H1 (cell line): ENCODE measurements around the gene EIF1B.

Experiments
- CBX8 ChIP-seq: fragments of 300-800, 300-1000 bp; sonication (generic); IDR thresholded peaks from 2 replicates; pipeline ENCODE4 v1.7.1; 2016; ENCODE audit warnings: low read depth, low read length, borderline replicate concordance
- CEBPB ChIP-seq: IDR thresholded peaks from 2 replicates; pipeline ENCODE4 v1.6.1; 2012; ENCODE audit warnings: low read depth, low read length
- EP300 ChIP-seq, 2 experiments: IDR thresholded peaks; 1 replicate in 1 of 2; 2 replicates in 1 of 2; pipeline ENCODE4 v1.6.1; 2011 to 2012; ENCODE audit warnings: low read depth in 2 of 2, low read length in 2 of 2, mild to moderate bottlenecking in 2 of 2, borderline replicate concordance in 1 of 2, inconsistent platforms in 1 of 2, moderate library complexity in 1 of 2
- POLR2AphosphoS5 ChIP-seq: IDR thresholded peaks from 2 replicates; pipeline ENCODE4 v1.6.1; 2011; ENCODE audit warnings: low read depth, low read length
- RAD21 ChIP-seq, 2 experiments: IDR thresholded peaks in 1 of 2; conservative IDR thresholded peaks in 1 of 2; 2 replicates each; pipeline ENCODE4 v1.6.1; 2011; ENCODE audit warnings: low read depth in 2 of 2, low read length in 2 of 2, improper control_type of control experiment in 1 of 2, inconsistent platforms in 1 of 2, mild to moderate bottlenecking in 1 of 2, moderate library complexity in 1 of 2
- RNF2 ChIP-seq: fragments of 200-900, 300-1000 bp; sonication (generic); IDR thresholded peaks from 2 replicates; pipeline ENCODE4 v1.7.1; 2016; ENCODE audit warnings: borderline replicate concordance, low read depth, mild to moderate bottlenecking, antibody characterized with exemption, low read length; ENCODE audit not compliant: poor library complexity, severe bottlenecking; ENCODE audit errors: missing control alignments
- RXRA ChIP-seq: IDR thresholded peaks from 2 replicates; pipeline ENCODE4 v1.6.1; 2011; ENCODE audit warnings: low read depth, mild to moderate bottlenecking, low read length, moderate library complexity; ENCODE audit not compliant: insufficient read depth
- SRF ChIP-seq: IDR thresholded peaks from 2 replicates; pipeline ENCODE4 v1.6.1; 2011; ENCODE audit warnings: mild to moderate bottlenecking, low read depth, low read length, moderate library complexity
- TCF12 ChIP-seq: IDR thresholded peaks from 2 replicates; pipeline ENCODE4 v1.6.1; 2011; ENCODE audit warnings: low read depth, mild to moderate bottlenecking, low read length
- ZNF274 ChIP-seq: IDR thresholded peaks from 2 replicates; pipeline ENCODE4 v1.7.0; 2012; ENCODE audit warnings: low read length, borderline replicate concordance; ENCODE audit errors: extremely low read depth
- TF ChIP-seq, protein P1 (sequence below), 3 experiments: IDR thresholded peaks; 1 replicate in 2 of 3; 2 replicates in 1 of 3; pipeline versions ENCODE4 v1.5.1 to v1.6.1; 2011; ENCODE audit warnings: low read length in 3 of 3, mild to moderate bottlenecking in 3 of 3, inconsistent platforms in 2 of 3, low read depth in 1 of 3, moderate library complexity in 1 of 3; ENCODE audit not compliant: insufficient read depth in 1 of 3; ENCODE audit errors: control extremely low read depth in 1 of 3
- TF ChIP-seq, protein P2 (sequence below): IDR thresholded peaks from 2 replicates; pipeline ENCODE4 v1.6.1; 2011; ENCODE audit warnings: low read length, improper control_type of control experiment

DNA sequence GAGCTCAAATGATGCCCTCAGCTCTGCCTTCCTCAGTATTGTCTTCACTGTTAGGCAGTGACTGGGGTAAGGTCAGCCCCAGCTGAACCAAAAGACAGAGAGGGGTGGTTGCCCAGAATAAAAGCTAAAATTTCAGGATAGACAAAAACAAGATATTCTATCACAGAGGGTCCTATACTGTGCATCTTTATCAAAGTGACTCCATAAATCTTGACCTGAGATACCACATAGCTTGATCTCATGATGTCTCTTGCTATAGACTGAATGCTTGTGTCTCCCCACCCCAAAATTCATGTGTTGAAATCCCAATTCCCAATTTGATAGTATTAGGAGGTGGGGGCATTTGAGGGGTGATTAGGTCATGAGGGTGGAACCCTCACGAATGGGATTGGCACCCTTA, 30.4 kb downstream of the EIF1B start:
- TF ChIP-seq, protein P1, sequence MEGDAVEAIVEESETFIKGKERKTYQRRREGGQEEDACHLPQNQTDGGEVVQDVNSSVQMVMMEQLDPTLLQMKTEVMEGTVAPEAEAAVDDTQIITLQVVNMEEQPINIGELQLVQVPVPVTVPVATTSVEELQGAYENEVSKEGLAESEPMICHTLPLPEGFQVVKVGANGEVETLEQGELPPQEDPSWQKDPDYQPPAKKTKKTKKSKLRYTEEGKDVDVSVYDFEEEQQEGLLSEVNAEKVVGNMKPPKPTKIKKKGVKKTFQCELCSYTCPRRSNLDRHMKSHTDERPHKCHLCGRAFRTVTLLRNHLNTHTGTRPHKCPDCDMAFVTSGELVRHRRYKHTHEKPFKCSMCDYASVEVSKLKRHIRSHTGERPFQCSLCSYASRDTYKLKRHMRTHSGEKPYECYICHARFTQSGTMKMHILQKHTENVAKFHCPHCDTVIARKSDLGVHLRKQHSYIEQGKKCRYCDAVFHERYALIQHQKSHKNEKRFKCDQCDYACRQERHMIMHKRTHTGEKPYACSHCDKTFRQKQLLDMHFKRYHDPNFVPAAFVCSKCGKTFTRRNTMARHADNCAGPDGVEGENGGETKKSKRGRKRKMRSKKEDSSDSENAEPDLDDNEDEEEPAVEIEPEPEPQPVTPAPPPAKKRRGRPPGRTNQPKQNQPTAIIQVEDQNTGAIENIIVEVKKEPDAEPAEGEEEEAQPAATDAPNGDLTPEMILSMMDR (IDR thresholded peaks at IDR 0.05; ENCODE audit: control extremely low read depth in 1 of 3, insufficient read depth in 1 of 3, low read depth in 1 of 3, low read length in 3 of 3) = no peak
- no peak for TF ChIP-seq POLR2AphosphoS5
- no peak for TF ChIP-seq RAD21 (IDR thresholded peaks at IDR 0.05 in 1 of 2, conservative IDR thresholded peaks at IDR 0.05 in 1 of 2; ENCODE audit: low read depth in 2 of 2, low read length in 2 of 2)
- no peak for TF ChIP-seq EP300 (IDR thresholded peaks at IDR 0.05; ENCODE audit: borderline replicate concordance in 1 of 2, low read depth in 2 of 2, low read length in 2 of 2)
- no peak for TF ChIP-seq RNF2
- no peak for TF ChIP-seq CBX8
- TF ChIP-seq RXRA = no peak
- no peak for TF ChIP-seq CEBPB
- TF ChIP-seq, protein P2, sequence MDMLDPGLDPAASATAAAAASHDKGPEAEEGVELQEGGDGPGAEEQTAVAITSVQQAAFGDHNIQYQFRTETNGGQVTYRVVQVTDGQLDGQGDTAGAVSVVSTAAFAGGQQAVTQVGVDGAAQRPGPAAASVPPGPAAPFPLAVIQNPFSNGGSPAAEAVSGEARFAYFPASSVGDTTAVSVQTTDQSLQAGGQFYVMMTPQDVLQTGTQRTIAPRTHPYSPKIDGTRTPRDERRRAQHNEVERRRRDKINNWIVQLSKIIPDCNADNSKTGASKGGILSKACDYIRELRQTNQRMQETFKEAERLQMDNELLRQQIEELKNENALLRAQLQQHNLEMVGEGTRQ = no peak
- no peak for TF ChIP-seq TCF12
- TF ChIP-seq ZNF274 = no peak
- no peak for TF ChIP-seq SRF
